AG04450 (cell line): ENCODE measurements around the gene TSSK6. TPM values are rescaled to one million over a fixed set of nuclear protein-coding genes. Genes with fewer than 3 reads are reported as not detected.

Experiments used
- CTCF ChIA-PET: fragments of 300-600, 350-600 bp; formaldehyde crosslinking; extraction: SDS; loops from one replicate; lab custom pipeline; 2022; ENCODE audit warnings: antibody characterized with exemption, inconsistent platforms; lab: Charles Lee
- POLR2A ChIA-PET: fragments of 350-600 bp; formaldehyde crosslinking; extraction: SDS; loops from one replicate; lab custom pipeline; 2021; ENCODE audit warnings: antibody characterized with exemption, inconsistent platforms; lab: Yijun Ruan, JAX
- DNase-seq: peaks from one replicate; pipeline ENCODE4 v3.0.0-alpha.2; 2011; ENCODE audit warnings: low read depth, low spot score
- H3K27ac ChIP-seq: one replicate; pipeline ENCODE4 v1.5.1; 2012; ENCODE audit warnings: low read depth, low read length, control low read depth
- H3K27me3 ChIP-seq: one replicate; pipeline ENCODE4 v1.6.0; 2012; ENCODE audit warnings: low read length; ENCODE audit not compliant: control insufficient read depth, insufficient read depth
- H3K4me3 ChIP-seq: 2 replicates; pipeline ENCODE4 v1.5.1; 2011; ENCODE audit warnings: mild to moderate bottlenecking, low read depth, low read length, control low read depth
- H3K9me3 ChIP-seq: 2 replicates; pipeline ENCODE4 v1.5.1; 2012; ENCODE audit warnings: low read length; ENCODE audit not compliant: control insufficient read depth, insufficient read depth
- CTCF ChIP-seq: IDR thresholded peaks from 2 replicates; pipeline ENCODE4 v1.5.1; 2011; ENCODE audit warnings: low read depth, low read length, control low read depth, inconsistent platforms
- polyA plus RNA-seq: library from polyadenylated mRNA; depleted of rRNA; stranded (reverse); fragments of >200 nt; gene quantifications from 2 replicates; pipeline ENCODE4 v1.2.3, GENCODE V29; 2011

The TSSK6 gene
- polyA plus RNA-seq, 1 experiment: 1.0 TPM

GRCh38 chr19:19498255-19498991 lies 16.9 kb downstream of the TSSK6 start:
- no peak overlapping the region for H3K4me3 ChIP-seq
- POLR2A ChIA-PET: no interaction called here
- no peak for TF ChIP-seq CTCF
- no peaks in the 10 kb centered on the region; the same call in 1 of the 2 replicates for H3K9me3 ChIP-seq
- CTCF ChIA-PET: no interaction called here
- no peak for DNase-seq
- no peaks in the 10 kb centered on the region for H3K27me3 ChIP-seq
- no peak overlapping the region for H3K27ac ChIP-seq

GRCh38 chr19:19495614-19496603 lies 19.4 kb downstream of the TSSK6 start:
- TF ChIP-seq CTCF: no peak
- no peak overlapping the region for H3K27ac ChIP-seq
- H3K4me3 ChIP-seq: no peak overlapping the region
- H3K27me3 ChIP-seq: no peaks in the 10 kb centered on the region
- ChIA-PET CTCF (interaction anchor here (1.3 kb wide), 1 partner anchor 129 kb away, joined by 3 read pairs; no protein-coding TSS in a partner anchor), POLR2A (no interaction called here)
- H3K9me3 ChIP-seq: no peaks in the 10 kb centered on the region; the same call in 1 of the 2 replicates
- DNase-seq: no peak

- Histone ChIP-seq H3K27me3 (no peaks in the 10 kb centered on the region), H3K9me3 (no peaks in the 10 kb centered on the region; the same call in 1 of the 2 replicates), H3K4me3 (no peak overlapping the region), H3K27ac (no peak overlapping the region)
- CTCF ChIA-PET: interaction anchor here (0.5 to 5.5 kb wide), 2 partner anchors 112 to 129 kb away, joined by 3 to 147 read pairs; no protein-coding TSS in a partner anchor
- POLR2A ChIA-PET: no interaction called here
- DNase-seq: no peak
- TF ChIP-seq CTCF: no peak
Measured at GRCh38 chr19:19493841-19494546, 21.4 kb downstream of the TSSK6 start.

GRCh38 chr19:19492026-19492610 lies 23.2 kb downstream of the TSSK6 start:
- no peak overlapping the region for H3K4me3 ChIP-seq
- CTCF ChIA-PET: interaction anchor here (0.6 to 5.5 kb wide), 4 partner anchors 87 to 165 kb away, joined by 5 to 147 read pairs (median 16); partner anchors contain the start of gene GATAD2A
- H3K27me3 ChIP-seq: no peaks in the 10 kb centered on the region
- DNase-seq: no peak
- POLR2A ChIA-PET: no interaction called here
- no peak overlapping the region for H3K27ac ChIP-seq
- no peak for TF ChIP-seq CTCF
- no peaks in the 10 kb centered on the region; the same call in 1 of the 2 replicates for H3K9me3 ChIP-seq
